OCI-LY7 (cell line): ENCODE data around the gene CR2. TPM values are rescaled to one million over a fixed set of nuclear protein-coding genes. Genes with fewer than 3 reads are reported as not detected.
"Not testable (repeated sequence)": the region's sequence is repeated elsewhere in the genome, so short reads cannot be mapped to it uniquely, and the experiment has no call there.

Experiments
- BruUV-seq: library from RNA; stranded (reverse); fragments of 400-500 nt; replicated peaks from 2 replicates; lab custom pipeline; 2021; lab: Mats Ljungman, UMichigan
- CTCF ChIA-PET: fragments of 300-600 bp; sonication (Branson Sonifier 250); formaldehyde crosslinking; loops from one replicate; lab custom pipeline; 2022; ENCODE audit warnings: antibody characterized with exemption; ENCODE audit not compliant: unreplicated experiment; lab: Charles Lee
- POLR2A ChIA-PET: fragments of 300-600 bp; sonication (Branson Sonifier 250); formaldehyde crosslinking; loops from one replicate; lab custom pipeline; 2022; ENCODE audit warnings: antibody characterized with exemption; lab: Charles Lee
- DNase-seq: peaks from one replicate; pipeline ENCODE4 v3.0.0-alpha.2; 2015; ENCODE audit warnings: low spot score
- H2AFZ ChIP-seq: fragments of 200-600 bp; sonication (generic), shearing (Covaris generic); 2 replicates; pipeline ENCODE4 v1.6.1; 2014; ENCODE audit warnings: mild to moderate bottlenecking, antibody characterized with exemption, low read length, moderate library complexity
- H3K27ac ChIP-seq: fragments of 200-600 bp; sonication (generic); 2 replicates; pipeline ENCODE4 v1.5.1; 2014; ENCODE audit warnings: mixed run types, low read depth, mild to moderate bottlenecking, moderate library complexity, low read length, inconsistent platforms; ENCODE audit not compliant: poor library complexity, severe bottlenecking
- H3K36me3 ChIP-seq: fragments of 200-600 bp; sonication (generic); 2 replicates; pipeline ENCODE4 v1.6.1; 2014; ENCODE audit warnings: mild to moderate bottlenecking, antibody characterized with exemption, low read length, moderate library complexity, mixed read lengths; ENCODE audit not compliant: insufficient read depth
- H3K4me1 ChIP-seq: fragments of 200-600 bp; sonication (generic); 2 replicates; pipeline ENCODE4 v1.5.1; 2014; ENCODE audit warnings: mild to moderate bottlenecking, low read length; ENCODE audit not compliant: insufficient read depth, poor library complexity, severe bottlenecking
- H3K4me2 ChIP-seq: fragments of 200-600 bp; sonication (generic); 2 replicates; pipeline ENCODE4 v1.6.1; 2014; ENCODE audit warnings: mild to moderate bottlenecking, low read length
- H3K4me3 ChIP-seq: fragments of 200-600 bp; sonication (generic); 2 replicates; pipeline ENCODE4 v1.5.1; 2014; ENCODE audit warnings: mild to moderate bottlenecking, low read depth, low read length; ENCODE audit not compliant: poor library complexity, severe bottlenecking
- H3K79me2 ChIP-seq: fragments of 200-600 bp; sonication (generic); 2 replicates; pipeline ENCODE4 v1.6.1; 2016; ENCODE audit warnings: low read depth, mild to moderate bottlenecking, low read length, moderate library complexity, mixed read lengths; ENCODE audit not compliant: insufficient read depth
- H3K9me2 ChIP-seq: fragments of 200-600 bp; sonication (generic); 2 replicates; pipeline ENCODE4 v1.6.1; 2016; ENCODE audit warnings: mild to moderate bottlenecking, low read length, mixed read lengths; ENCODE audit not compliant: insufficient read depth
- H3K9me3 ChIP-seq: fragments of 200-600 bp; sonication (generic); 2 replicates; pipeline ENCODE4 v1.6.1; 2014; ENCODE audit warnings: mild to moderate bottlenecking, mixed run types, low read length, mixed read lengths
- H4K20me1 ChIP-seq: fragments of 200-600 bp; sonication (generic); 2 replicates; pipeline ENCODE4 v1.6.1; 2014; ENCODE audit warnings: mild to moderate bottlenecking, antibody characterized with exemption, low read length, moderate library complexity, mixed read lengths; ENCODE audit not compliant: insufficient read depth
- intact Hi-C: fragments of 100-400 bp; cut with micrococcal nuclease; formaldehyde crosslinking; loops from one replicate; pipeline ENCODE4 v1.10.0; 2022; ENCODE audit not compliant: unreplicated experiment
- total RNA-seq, 2 experiments: library from RNA; depleted of rRNA in 1 of 2; stranded (reverse); fragments of >200 nt in 1 of 2; shearing (Covaris generic) in 1 of 2; gene quantifications; 2 replicates each; pipeline ENCODE4 v1.2.3, GENCODE V29; 2014 to 2022

Gene CR2
- total RNA-seq, 2 experiments from 2014 or later, result 4.4 to 13.5 TPM

DNA sequence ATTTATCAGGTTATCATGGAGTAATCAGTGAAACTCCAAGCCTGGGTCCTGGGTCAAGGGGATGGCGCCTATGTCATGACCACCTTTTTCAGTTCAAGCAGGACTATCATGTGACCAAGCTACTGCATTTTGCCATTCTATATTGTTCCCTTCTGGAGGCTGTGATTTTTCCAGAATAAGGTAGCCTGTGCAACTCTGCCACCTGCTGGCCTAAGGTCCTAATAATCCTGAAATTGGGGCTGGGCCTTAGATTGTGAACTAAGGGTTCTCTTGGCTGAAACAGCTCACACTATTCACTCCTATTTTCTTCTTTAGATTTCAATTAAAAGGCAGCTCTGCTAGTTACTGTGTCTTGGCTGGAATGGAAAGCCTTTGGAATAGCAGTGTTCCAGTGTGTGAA lies 74.3 kb downstream of the CR2 start:
- H4K20me1 ChIP-seq, H3K9me3 ChIP-seq, DNase-seq, BruUV-seq, H2AFZ ChIP-seq, H3K79me2 ChIP-seq, H3K9me2 ChIP-seq, POLR2A ChIA-PET, H3K27ac ChIP-seq, H3K4me3 ChIP-seq, H3K36me3 ChIP-seq, H3K4me1 ChIP-seq, CTCF ChIA-PET, H3K4me2 ChIP-seq, intact Hi-C loops: not testable (repeated sequence)

- H3K36me3 ChIP-seq, CTCF ChIA-PET, H3K79me2 ChIP-seq, POLR2A ChIA-PET, H3K4me3 ChIP-seq, H3K4me2 ChIP-seq, intact Hi-C loops, H2AFZ ChIP-seq, DNase-seq, H3K4me1 ChIP-seq, H3K9me3 ChIP-seq, H4K20me1 ChIP-seq, H3K9me2 ChIP-seq, H3K27ac ChIP-seq, BruUV-seq: not testable (repeated sequence)
These were observed 82.1 kb downstream of the CR2 start for GRCh38 chr1:207536263-207536662.

Other genes with a start within 250 kb of the CR2 start
- gene CD55, start 132.7 kb upstream of the CR2 start, total RNA-seq (2014; rRNA removed; shearing (Covaris generic)), result 18.8 and 28.1 TPM in 2 replicates
- 20.0 and 27.3 TPM in 2 replicates for gene CD55, start 132.7 kb upstream of the CR2 start, total RNA-seq (2022)
- not detected in 2 replicates for gene CR1, start 41.8 kb downstream of the CR2 start, total RNA-seq (2014; rRNA removed; shearing (Covaris generic))
- gene CR1, start 41.8 kb downstream of the CR2 start, total RNA-seq (2022), result not detected in 2 replicates
- not detected in 2 replicates for gene CR1L, start 190.8 kb downstream of the CR2 start, total RNA-seq (2014; rRNA removed; shearing (Covaris generic))
- gene CR1L, start 190.8 kb downstream of the CR2 start, total RNA-seq (2022), result not detected in 2 replicates